ENCODE data around the gene RPTOR. TPM values are rescaled to one million over a fixed set of nuclear protein-coding genes. Genes with fewer than 3 reads are reported as not detected.

Gene RPTOR
- total and polyA plus RNA-seq, 2 donors (not counting 3 experiments of a cell fraction or from before 2014, with no cell fraction given), result 10.7 to 41.8 TPM

DNA sequence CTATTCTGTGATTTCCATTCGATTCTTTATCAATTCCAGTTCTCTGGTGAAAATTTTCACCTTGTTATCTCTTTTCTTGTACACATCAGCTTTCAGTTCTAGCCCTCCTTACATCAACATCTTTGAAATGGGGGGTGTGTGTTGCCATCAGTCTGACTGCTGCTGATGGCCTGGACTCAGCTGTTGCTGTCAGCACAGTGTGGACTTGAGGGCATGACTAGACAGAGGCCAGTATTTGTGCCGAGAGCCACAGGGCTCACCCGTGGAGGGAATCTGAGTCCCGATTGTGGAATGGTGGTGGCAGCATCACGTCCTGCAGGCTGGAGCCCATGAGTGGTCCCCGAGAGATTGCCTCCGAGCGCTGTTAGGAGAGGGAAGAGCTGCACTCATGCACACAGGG, 114.2 kb downstream of the RPTOR start:
- no peaks in the 10 kb centered on the region for H3K9me1 ChIP-seq (replicated peaks; ENCODE audit: control insufficient read depth, extremely low read depth, insufficient read depth, low read length)
- H2AFZ ChIP-seq (ENCODE audit: low read depth, low read length), result no peak overlapping the region
- intact Hi-C loops (cut with micrococcal nuclease), result no loop called here
- H3K4me2 ChIP-seq (ENCODE audit: insufficient read depth, low read length), result no peak overlapping the region
- H3K27me3 ChIP-seq (ENCODE audit: control insufficient read depth in 2 of 2, insufficient read depth in 2 of 2, low read length in 2 of 2), result no peaks in the 10 kb centered on the region
- FAIRE-seq, result no peak
- TF ChIP-seq FOS (IDR thresholded peaks at IDR 0.05; ENCODE audit: borderline replicate concordance, insufficient read depth, low read length) (no peak), JUN (IDR thresholded peaks at IDR 0.05; ENCODE audit: borderline replicate concordance, insufficient read depth, insufficient read length, low read depth) (no peak), MYC (IDR thresholded peaks at IDR 0.05; ENCODE audit: low read depth, low read length) (no peak)
- H3K9ac ChIP-seq (replicated peaks; ENCODE audit: extremely low read depth, insufficient read depth, low read length), result no peak overlapping the region
- DNase-seq (ENCODE audit: low read depth, low spot score), result no peak
- H3K4me3 ChIP-seq (replicated peaks in 1 of 3; ENCODE audit: insufficient read depth in 1 of 3, low read depth in 1 of 3, low read length in 3 of 3), result no peak overlapping the region
- no TSS peak for BruUV-seq (replicated peaks)
- no peaks in the 10 kb centered on the region for H4K20me1 ChIP-seq (replicated peaks; ENCODE audit: control insufficient read depth, extremely low read depth, insufficient read depth, low read length)
- H3K36me3 ChIP-seq (ENCODE audit: control insufficient read depth in 2 of 2, extremely low read depth in 1 of 2, insufficient read depth in 2 of 2, low read length in 2 of 2), result no peaks in the 10 kb centered on the region
- H3K9me3 ChIP-seq (replicated peaks; ENCODE audit: control insufficient read depth, insufficient read depth, low read length), result no peaks in the 10 kb centered on the region
- no peaks in the 10 kb centered on the region for H3K4me1 ChIP-seq (ENCODE audit: control insufficient read depth, extremely low read depth, insufficient read depth, low read length)
- H3K79me2 ChIP-seq (ENCODE audit: control insufficient read depth, insufficient read depth, low read length), result peaks cover 26% of the 10 kb centered on the region
- CTCF ChIA-PET, result no interaction called here
- POLR2A ChIA-PET, result no interaction called here
- no peak overlapping the region for H3K27ac ChIP-seq (ENCODE audit: insufficient read depth, low read depth, low read length)
- dilution Hi-C loops (cut with MboI; ENCODE audit: extremely low pct_ligation_motif_present, low sequenced_read_pairs), result no loop called here

DNA sequence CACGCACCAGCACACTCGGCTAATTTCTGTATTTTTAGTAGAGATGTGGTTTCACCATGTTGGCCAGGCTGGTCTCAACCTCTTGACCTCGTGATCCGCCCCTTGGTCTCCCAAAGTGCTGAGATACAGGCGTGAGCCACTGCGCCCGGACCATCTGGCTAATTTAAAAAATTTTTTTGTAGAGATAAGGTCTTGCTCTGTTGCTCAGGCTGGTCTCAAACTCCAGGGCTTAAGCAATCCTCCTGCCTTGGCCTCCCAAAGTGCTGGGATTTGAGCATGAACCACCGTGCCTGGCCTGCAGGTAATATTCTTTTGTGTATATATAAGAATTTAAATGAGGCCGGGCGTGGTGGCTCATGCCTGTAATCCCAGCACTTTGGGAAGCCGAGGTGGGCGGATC, 115.0 kb downstream of the RPTOR start:
- dilution Hi-C loops (cut with MboI; ENCODE audit: extremely low pct_ligation_motif_present, low sequenced_read_pairs) (no loop called here), intact Hi-C loops (cut with micrococcal nuclease) (no loop called here)
- Histone ChIP-seq H3K9me3 (replicated peaks; ENCODE audit: control insufficient read depth, insufficient read depth, low read length) (no peaks in the 10 kb centered on the region), H3K4me1 (ENCODE audit: control insufficient read depth, extremely low read depth, insufficient read depth, low read length) (no peaks in the 10 kb centered on the region), H3K27me3 (ENCODE audit: control insufficient read depth in 2 of 2, insufficient read depth in 2 of 2, low read length in 2 of 2) (no peaks in the 10 kb centered on the region), H3K9me1 (replicated peaks; ENCODE audit: control insufficient read depth, extremely low read depth, insufficient read depth, low read length) (no peaks in the 10 kb centered on the region), H2AFZ (ENCODE audit: low read depth, low read length) (no peak overlapping the region), H3K36me3 (ENCODE audit: control insufficient read depth in 2 of 2, extremely low read depth in 1 of 2, insufficient read depth in 2 of 2, low read length in 2 of 2) (no peaks in the 10 kb centered on the region), H3K4me2 (ENCODE audit: insufficient read depth, low read length) (no peak overlapping the region), H3K79me2 (ENCODE audit: control insufficient read depth, insufficient read depth, low read length) (peaks cover 27% of the 10 kb centered on the region), H3K4me3 (replicated peaks in 1 of 3; ENCODE audit: insufficient read depth in 1 of 3, low read depth in 1 of 3, low read length in 3 of 3) (no peak overlapping the region), H4K20me1 (replicated peaks; ENCODE audit: control insufficient read depth, extremely low read depth, insufficient read depth, low read length) (no peaks in the 10 kb centered on the region), H3K9ac (replicated peaks; ENCODE audit: extremely low read depth, insufficient read depth, low read length) (no peak overlapping the region), H3K27ac (ENCODE audit: insufficient read depth, low read depth, low read length) (no peak overlapping the region)
- BruUV-seq (replicated peaks), result no TSS peak
- ChIA-PET CTCF (no interaction called here), POLR2A (no interaction called here)
- no peak for TF ChIP-seq GATA2 (IDR thresholded peaks at IDR 0.05; ENCODE audit: insufficient read depth, insufficient read length, low read depth, low read length)
- TF ChIP-seq MYC (IDR thresholded peaks at IDR 0.05; ENCODE audit: low read depth, low read length), result no peak
- TF ChIP-seq CTCF (IDR thresholded peaks at IDR 0.05; ENCODE audit: extremely low read depth in 1 of 2, insufficient read depth in 1 of 2, low read depth in 1 of 2, low read length in 2 of 2), result no peak
- TF ChIP-seq FOS (IDR thresholded peaks at IDR 0.05; ENCODE audit: borderline replicate concordance, insufficient read depth, low read length), result no peak
- no peak for TF ChIP-seq JUN (IDR thresholded peaks at IDR 0.05; ENCODE audit: borderline replicate concordance, insufficient read depth, insufficient read length, low read depth)
- TF ChIP-seq MAX (IDR thresholded peaks at IDR 0.05; ENCODE audit: insufficient read depth, insufficient read length), result no peak
- no peak for TF ChIP-seq EZH2 (IDR thresholded peaks at IDR 0.05; ENCODE audit: borderline replicate concordance, low read depth, low read length, severe bottlenecking)
- TF ChIP-seq POLR2A (IDR thresholded peaks at IDR 0.05; ENCODE audit: low read depth, low read length), result no peak
- TF ChIP-seq POLR2AphosphoS5 (IDR thresholded peaks at IDR 0.05; ENCODE audit: insufficient read depth, low read depth, low read length), result no peak
- no peak for DNase-seq (ENCODE audit: low read depth, low spot score)
- FAIRE-seq, result no peak

All from endothelial cell of umbilical vein (primary cell).